Measurements from ENCODE around the gene FHIT.

DNA sequence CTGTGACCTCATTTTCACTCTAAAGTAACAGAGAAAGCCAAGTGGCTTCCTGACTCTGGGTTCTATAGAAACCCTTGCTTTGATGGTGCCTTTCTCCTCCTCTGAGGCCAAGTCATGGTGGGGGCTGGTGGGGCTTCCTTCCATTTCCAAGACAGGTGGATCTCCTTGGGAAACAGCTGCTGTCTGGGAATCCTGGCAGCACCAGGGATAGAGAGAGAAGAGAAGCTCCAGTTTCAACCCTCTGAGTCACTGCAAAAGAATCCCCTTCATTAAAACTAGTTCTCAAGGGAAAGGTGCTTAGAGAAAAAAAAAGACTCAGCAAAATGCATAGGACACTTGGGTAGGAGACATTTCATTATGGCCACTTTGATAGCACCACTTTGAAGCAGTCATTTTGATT lies 614.4 kb downstream of the FHIT start:
- no peak for TF ChIP-seq CTCF (IDR thresholded peaks at IDR 0.05; ENCODE audit: insufficient read depth, low read length, poor library complexity, severe bottlenecking)
- TF ChIP-seq EZH2phosphoT487 (conservative IDR thresholded peaks at IDR 0.05; ENCODE audit: low read length) = no peak
